C4-2B (cell line): ENCODE measurements around the gene ADARB2.

ENCODE experiments used
- CTCF ChIP-seq: fragments of 450-650 bp; conservative IDR thresholded peaks from 2 replicates; pipeline ENCODE4 v1.5.1; 2017; ENCODE audit warnings: mild to moderate bottlenecking
- ZFX ChIP-seq: fragments of 450-650 bp; IDR thresholded peaks from 2 replicates; pipeline ENCODE4 v1.6.1; 2017

- TF ChIP-seq CTCF (no peak), ZFX (no peak)
Measured at GRCh38 chr10:1196656-1197055, 540.7 kb downstream of the ADARB2 start.
